GM12878 (cell line): ENCODE data around the gene FEV. TPM values are rescaled to one million over a fixed set of nuclear protein-coding genes. Genes with fewer than 3 reads are reported as not detected.

Experiments used
- ATAC-seq: fragments of 200-7000 bp; cut with Tn5 transposase; 3 replicates; pipeline ENCODE4 v1.9.1; 2020; ENCODE audit warnings: mild to moderate bottlenecking, moderate library complexity
- BruUV-seq: library from RNA; stranded (reverse); fragments of 400-500 nt; replicated peaks from 2 replicates; lab custom pipeline; 2021; lab: Mats Ljungman, UMichigan
- CTCF ChIA-PET: fragments of 300-600 bp; sonication (Branson Sonifier 250); formaldehyde crosslinking; extraction: SDS; loops from one replicate; lab custom pipeline; 2021; ENCODE audit warnings: inconsistent platforms; lab: Yijun Ruan, JAX
- POLR2A ChIA-PET: fragments of 350-600 bp; formaldehyde crosslinking; extraction: SDS; loops from one replicate; lab custom pipeline; 2021; ENCODE audit warnings: inconsistent platforms; lab: Charles Lee
- RAD21 ChIA-PET: fragments of 300-600 bp; sonication (Branson Sonifier 250); formaldehyde crosslinking; loops from one replicate; lab custom pipeline; 2023; ENCODE audit warnings: antibody characterized with exemption; ENCODE audit not compliant: unreplicated experiment; lab: Charles Lee
- SMC1A ChIA-PET: fragments of 300-600 bp; sonication (Branson Sonifier 250); formaldehyde crosslinking; loops from one replicate; lab custom pipeline; 2023; ENCODE audit not compliant: unreplicated experiment, uncharacterized antibody; lab: Charles Lee
- DNase-seq: peaks from one replicate; pipeline ENCODE4 v3.0.0-alpha.2; 2011; ENCODE audit warnings: low read depth, low spot score
- FAIRE-seq: peaks from 3 replicates; lab custom pipeline; 2011; peaks lifted over from hg19 to GRCh38; lab: Jason Lieb, UNC
- H2AFZ ChIP-seq: 2 replicates; pipeline ENCODE4 v1.6.0; 2011; ENCODE audit warnings: low read depth, low read length, control low read depth; ENCODE audit not compliant: control insufficient read depth
- H3K27ac ChIP-seq: 2 replicates; pipeline ENCODE4 v1.5.1; 2011; ENCODE audit warnings: control low read depth; ENCODE audit not compliant: control insufficient read depth, insufficient read depth
- H3K27me3 ChIP-seq, 2 experiments: replicated peaks in 1 of 2; 2 replicates each; pipeline versions ENCODE4 v1.6.0 to v1.6.1; 2011; ENCODE audit warnings: low read length in 1 of 2; ENCODE audit not compliant: control insufficient read depth in 2 of 2, insufficient read depth in 2 of 2
- H3K36me3 ChIP-seq, 2 experiments: 2 replicates each; pipeline ENCODE4 v1.5.1; 2011; ENCODE audit warnings: low read length in 1 of 2; ENCODE audit not compliant: control insufficient read depth in 2 of 2, insufficient read depth in 2 of 2
- H3K4me1 ChIP-seq: 2 replicates; pipeline ENCODE4 v1.6.1; 2011; ENCODE audit warnings: mild to moderate bottlenecking, low read length, moderate library complexity, mixed read lengths; ENCODE audit not compliant: control insufficient read depth, insufficient read depth
- H3K4me2 ChIP-seq: 2 replicates; pipeline ENCODE4 v1.6.0; 2011; ENCODE audit warnings: control low read depth; ENCODE audit not compliant: control insufficient read depth, insufficient read depth
- H3K4me3 ChIP-seq: fragments of 200-600 bp; sonication (generic); 2 replicates; pipeline ENCODE4 v1.5.1; 2016
- H3K79me2 ChIP-seq: 2 replicates; pipeline ENCODE4 v1.6.0; 2011; ENCODE audit warnings: low read length; ENCODE audit not compliant: control insufficient read depth, insufficient read depth
- H3K9ac ChIP-seq: 2 replicates; pipeline ENCODE4 v1.8.0; 2011; ENCODE audit warnings: low read length, control low read depth, mixed read lengths; ENCODE audit not compliant: control insufficient read depth, insufficient read depth
- H3K9me3 ChIP-seq: replicated peaks from 3 replicates; pipeline ENCODE4 v1.5.1; 2011; ENCODE audit warnings: mild to moderate bottlenecking, low read length; ENCODE audit not compliant: control insufficient read depth, insufficient read depth
- H4K20me1 ChIP-seq: 2 replicates; pipeline ENCODE4 v1.6.0; 2011; ENCODE audit not compliant: control insufficient read depth, insufficient read depth
- BACH1 ChIP-seq: fragments of 450-650 bp; IDR thresholded peaks from 2 replicates; pipeline ENCODE4 v1.6.1; 2017; ENCODE audit warnings: mild to moderate bottlenecking, borderline replicate concordance
- BCLAF1 ChIP-seq: fragments of 450-650 bp; IDR thresholded peaks from 2 replicates; pipeline ENCODE4 v1.6.1; 2017; ENCODE audit warnings: antibody characterized with exemption, mild to moderate bottlenecking, moderate library complexity
- BRCA1 ChIP-seq: IDR thresholded peaks from 2 replicates; pipeline ENCODE4 v1.6.1; 2011; ENCODE audit warnings: low read depth, low read length, improper control_type of control experiment
- IKZF1 ChIP-seq: fragments of 450-650 bp; conservative IDR thresholded peaks from 2 replicates; pipeline ENCODE4 v1.6.1; 2017; ENCODE audit warnings: antibody characterized with exemption, mild to moderate bottlenecking
- NBN ChIP-seq: fragments of 450-650 bp; IDR thresholded peaks from 2 replicates; pipeline ENCODE4 v1.6.1; 2016
- NR2C1 ChIP-seq: fragments of 450-650 bp; IDR thresholded peaks from 2 replicates; pipeline ENCODE4 v1.6.1; 2017; ENCODE audit warnings: antibody characterized with exemption, mild to moderate bottlenecking, moderate library complexity
- NR2F1 ChIP-seq: fragments of 450-650 bp; conservative IDR thresholded peaks from 2 replicates; pipeline ENCODE4 v1.6.1; 2017; ENCODE audit warnings: mild to moderate bottlenecking
- PBX3 ChIP-seq: IDR thresholded peaks from 2 replicates; pipeline ENCODE4 v1.6.1; 2011; ENCODE audit warnings: mild to moderate bottlenecking, low read depth, low read length, moderate library complexity; ENCODE audit not compliant: insufficient replicate concordance
- PML ChIP-seq: IDR thresholded peaks from 2 replicates; pipeline ENCODE4 v1.6.1; 2012; ENCODE audit warnings: low read length, inconsistent platforms
- POLR2A ChIP-seq: IDR thresholded peaks from 2 replicates; pipeline ENCODE4 v1.6.1; 2011; ENCODE audit warnings: low read depth, mild to moderate bottlenecking, low read length
- PRDM15 ChIP-seq: fragments of 450-650 bp; formaldehyde crosslinking; IDR thresholded peaks from 2 replicates; pipeline ENCODE4 v1.4.0; 2020; ENCODE audit warnings: mild to moderate bottlenecking, moderate library complexity
- TCF3 ChIP-seq: IDR thresholded peaks from 2 replicates; pipeline ENCODE4 v1.6.1; 2012; ENCODE audit warnings: low read depth, mild to moderate bottlenecking, low read length, borderline replicate concordance; ENCODE audit not compliant: insufficient read depth
- ZBTB40 ChIP-seq: fragments of 450-650 bp; IDR thresholded peaks from 2 replicates; pipeline ENCODE4 v1.6.1; 2016; ENCODE audit warnings: mild to moderate bottlenecking, moderate library complexity, borderline replicate concordance
- ZNF274 ChIP-seq: IDR thresholded peaks from one replicate; pipeline ENCODE4 v1.8.0; 2011; ENCODE audit not compliant: insufficient read length, insufficient read depth
- WGBS: methylation state at CpG from one replicate; pipeline ENCODE4 v1.1.6; 2016; ENCODE audit warnings: low lambda C conversion rate; ENCODE audit not compliant: insufficient replicate concordance, insufficient coverage; ENCODE audit errors: missing lambda C conversion rate; 5-methylcytosine and 5-hydroxymethylcytosine counted together
- in situ Hi-C: fragments of 300-500 bp; cut with MboI; formaldehyde crosslinking; loops from 9 replicates; pipeline ENCODE4 v1.14.3; 2018; ENCODE audit warnings: mixed read lengths
- intact Hi-C: fragments of 100-400 bp; cut with micrococcal nuclease; formaldehyde crosslinking; loops from one replicate; pipeline ENCODE4 v1.14.2; 2022; ENCODE audit not compliant: unreplicated experiment
- polyA plus RNA-seq, 11 experiments: library from polyadenylated mRNA; depleted of rRNA in 4 of 11; unstranded in 6 of 11; stranded (reverse) in 5 of 11; fragments of >200 nt; fragmentation: Nextera tagmentation in 4 of 11; fragmentation: Illumina TruSeq in 1 of 11; extraction: Ambion mirVana in 4 of 11; extraction: Trizol in 1 of 11; gene quantifications; 1 replicate in 1 of 11; 2 replicates in 10 of 11; pipeline versions ENCODE4 v1.2.1 to v1.2.3, GENCODE V29; 2011 to 2016; ENCODE audit warnings: inconsistent platforms in 2 of 11, missing spikeins in 2 of 11, low read depth in 1 of 11
- total RNA-seq, 4 experiments: library from RNA; depleted of rRNA in 3 of 4; stranded (reverse); fragments of >200 nt in 3 of 4; fragmentation: Illumina TruSeq in 1 of 4; extraction: Trizol in 1 of 4; gene quantifications; 2 replicates each; pipeline versions ENCODE4 v1.2.1 to v1.2.3, GENCODE V29; 2013 to 2021

The FEV gene
- total and polyA plus RNA-seq, 10 of the 15 experiments (the other 5 are each of a cell fraction or from before 2014, with no cell fraction given) = not detected

GRCh38 chr2:218970894-218971293, 14.1 kb downstream of the FEV start:
- Histone ChIP-seq H3K4me2 (no peak overlapping the region), H3K4me3 (no peak overlapping the region), H4K20me1 (no peaks in the 10 kb centered on the region), H3K9ac (no peak overlapping the region), H3K4me1 (no peaks in the 10 kb centered on the region), H3K79me2 (no peaks in the 10 kb centered on the region), H2AFZ (no peak overlapping the region), H3K9me3 (no peaks in the 10 kb centered on the region), H3K27ac (no peak overlapping the region), H3K27me3 (no peaks in the 10 kb centered on the region; a peak in 2 of 4 replicates), H3K36me3 (no peaks in the 10 kb centered on the region)
- SMC1A ChIA-PET = no interaction called here
- POLR2A ChIA-PET = no interaction called here
- DNase-seq (no peak), FAIRE-seq (no peak), ATAC-seq (no peak)
- BruUV-seq = no TSS peak
- CTCF ChIA-PET = no interaction called here
- WGBS = 0% methylated on average over 1 of the region's 1 CpG
- in situ Hi-C loops = no loop called here
- RAD21 ChIA-PET = no interaction called here
- intact Hi-C loops = no loop called here
- TF ChIP-seq NR2C1 (no peak), ZBTB40 (no peak), BACH1 (no peak), PBX3 (no peak), IKZF1 (no peak), POLR2A (no peak), TCF3 (no peak), PML (no peak), NBN (no peak), ZNF274 (no peak), BCLAF1 (no peak), PRDM15 (CRISPR knock-in tag) (no peak), NR2F1 (no peak), BRCA1 (no peak)
